COLO668 (cell line): ENCODE measurements around the gene LRP8.
A peak's percentile ranks its signal among the peaks of the same experiment; 100 is the strongest.
"Not testable (repeated sequence)": the region's sequence is repeated elsewhere in the genome, so short reads cannot be mapped to it uniquely, and the experiment has no call there.

Experiments used
- DNase-seq: peaks from one replicate; lab custom pipeline; 2025; ENCODE audit not compliant: unreplicated experiment; lab: John Stamatoyannopoulos, UW

LRP8 gene

GRCh38 chr1:53285969-53286760, 41.7 kb downstream of the LRP8 start:
- no peak for DNase-seq

DNA sequence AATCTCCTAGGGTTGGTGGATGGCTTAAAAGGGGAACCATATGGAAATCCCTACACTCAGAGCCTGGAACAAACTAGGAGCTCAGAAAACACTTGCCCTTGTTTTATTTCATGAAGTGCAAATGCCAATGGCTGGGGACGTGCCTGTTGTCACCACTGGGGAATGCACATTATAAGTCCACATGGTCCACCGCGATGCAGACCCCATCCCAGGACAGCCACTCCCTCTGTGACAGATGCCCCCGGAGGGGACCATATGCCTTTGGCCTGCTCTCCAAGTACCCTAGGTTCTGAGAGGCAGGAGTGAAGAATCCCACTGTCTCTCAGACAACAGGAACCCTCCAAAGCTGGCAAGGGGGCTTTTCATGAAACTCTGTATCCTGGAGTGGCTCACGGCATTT, 42.3 kb downstream of the LRP8 start:
- no peak for DNase-seq

DNA sequence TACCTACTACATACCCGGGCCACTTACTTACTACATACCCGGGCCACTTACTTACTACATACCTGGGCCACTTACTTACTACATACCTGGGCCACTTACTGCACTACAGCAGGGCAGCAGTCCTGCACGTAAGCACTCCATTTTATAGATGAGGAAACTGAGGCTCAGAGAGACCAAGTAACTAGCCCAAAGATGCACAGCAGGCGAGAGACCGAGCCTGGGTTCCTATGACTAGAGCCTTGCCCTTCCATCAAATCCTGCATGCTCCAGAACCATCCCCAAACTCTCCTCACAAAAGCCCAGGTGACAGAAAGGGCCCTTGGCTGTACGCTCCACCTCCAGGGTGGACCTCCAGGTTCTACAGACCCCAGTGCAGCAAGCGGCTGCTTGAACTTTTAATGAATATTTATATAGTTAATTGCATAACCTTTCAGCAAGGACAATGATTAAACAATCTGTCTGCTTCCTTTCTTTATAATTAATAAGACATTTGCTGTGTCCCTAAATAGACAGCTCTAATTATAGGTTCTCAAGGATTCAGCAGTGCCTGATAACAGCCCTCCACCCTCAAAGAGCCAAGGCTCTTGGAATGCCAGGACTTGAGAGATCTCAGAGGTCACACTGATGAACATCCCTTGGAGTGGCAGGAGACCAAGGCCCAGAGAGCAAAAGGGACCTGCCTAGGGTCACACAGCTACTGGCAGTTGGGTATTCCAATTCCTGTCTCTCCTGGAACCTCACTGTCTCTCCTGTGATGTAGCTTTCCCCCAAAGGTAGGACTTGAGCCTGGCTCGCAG, 43.4 kb downstream of the LRP8 start:
- no peak for DNase-seq

GRCh38 chr1:53283156-53283555, 44.7 kb downstream of the LRP8 start:
- DNase-seq, result not testable (repeated sequence)

DNA sequence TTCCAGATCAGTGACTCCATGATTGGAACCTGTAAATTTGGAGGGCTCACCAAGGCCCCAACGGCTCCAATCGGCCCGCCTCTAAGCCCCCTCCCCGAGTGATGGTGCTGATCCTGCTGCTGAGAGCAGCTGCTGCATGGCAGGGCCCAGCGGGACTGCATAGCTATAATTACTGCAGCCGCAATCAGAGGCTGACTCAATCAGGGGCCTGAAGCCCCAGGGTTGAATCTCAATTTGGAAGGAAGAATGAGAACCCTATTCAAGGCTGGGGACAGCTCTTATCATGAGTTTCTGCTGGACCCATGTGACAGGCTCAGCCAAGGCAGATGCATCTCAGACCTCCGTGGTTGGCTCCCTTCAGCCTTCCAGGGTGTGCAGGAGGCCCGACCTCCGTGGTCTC, 46.7 kb downstream of the LRP8 start:
- no peak for DNase-seq

GRCh38 chr1:53280496-53280895, 47.4 kb downstream of the LRP8 start:
- DNase-seq, result no peak

GRCh38 chr1:53279296-53280200, 48.3 kb downstream of the LRP8 start:
- no peak for DNase-seq

DNA sequence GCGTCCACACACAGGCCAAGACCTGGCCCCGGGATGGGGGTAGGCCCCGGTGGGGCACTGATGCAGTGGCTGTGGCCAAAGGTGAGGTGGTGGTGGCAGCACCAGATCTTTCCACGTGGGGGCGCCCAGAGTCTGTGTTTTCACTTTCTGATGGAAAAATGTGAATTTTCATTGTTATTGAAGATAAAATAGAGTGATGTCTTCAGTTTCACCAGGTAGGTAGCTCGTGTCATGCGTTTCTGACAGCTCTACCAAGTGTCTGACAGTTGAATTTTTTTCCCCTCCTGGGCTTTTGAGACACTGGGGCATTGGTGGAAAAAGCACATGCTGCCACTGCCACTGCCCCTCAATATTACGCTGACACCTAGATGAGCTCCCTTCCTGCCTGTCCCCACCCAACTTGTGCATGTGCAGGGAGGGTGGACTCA, 49.6 kb downstream of the LRP8 start:
- peak; percentile 48 for DNase-seq

- no peak for DNase-seq
Measured at GRCh38 chr1:53277326-53277725, 50.5 kb downstream of the LRP8 start.

- DNase-seq, result no peak
Measured at GRCh38 chr1:53276902-53277281, 51.0 kb downstream of the LRP8 start.

DNA sequence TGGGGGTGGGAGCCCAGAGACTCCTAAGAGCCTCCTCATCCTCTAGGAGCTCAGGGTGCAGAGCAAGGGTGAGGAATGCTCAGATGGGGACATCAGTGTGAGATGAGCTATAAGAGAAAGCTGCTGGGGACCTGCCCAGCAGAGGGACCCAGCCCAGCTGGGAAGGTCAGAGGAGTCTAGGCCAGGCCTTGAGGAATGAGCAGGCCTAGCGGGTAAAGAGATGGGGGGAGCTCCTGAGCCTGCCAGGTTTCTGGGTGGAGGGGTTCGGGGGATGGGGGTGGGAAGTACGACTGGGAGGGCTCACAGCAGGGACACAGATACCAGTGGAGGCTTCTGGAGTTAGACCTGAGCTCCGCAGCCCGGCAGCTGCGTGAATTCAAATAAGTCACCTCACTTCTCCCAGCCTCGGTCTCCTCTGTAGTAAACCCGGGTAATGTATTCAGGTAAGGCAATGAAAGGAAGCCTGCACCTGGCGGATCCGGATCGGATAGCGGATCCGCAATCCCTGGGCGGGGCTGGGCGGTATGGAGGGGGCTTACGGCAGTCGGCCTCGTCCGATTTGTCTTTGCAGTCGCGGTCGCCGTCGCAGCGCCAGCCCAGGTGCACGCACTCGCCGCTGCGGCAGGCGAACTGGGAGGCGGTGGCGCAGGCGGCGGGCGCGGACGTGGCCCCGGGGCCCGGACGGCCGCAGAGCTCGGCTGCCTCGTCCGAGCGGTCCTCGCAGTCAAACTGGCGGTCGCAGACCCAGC, 51.5 kb downstream of the LRP8 start:
- DNase-seq, result no peak

DNA sequence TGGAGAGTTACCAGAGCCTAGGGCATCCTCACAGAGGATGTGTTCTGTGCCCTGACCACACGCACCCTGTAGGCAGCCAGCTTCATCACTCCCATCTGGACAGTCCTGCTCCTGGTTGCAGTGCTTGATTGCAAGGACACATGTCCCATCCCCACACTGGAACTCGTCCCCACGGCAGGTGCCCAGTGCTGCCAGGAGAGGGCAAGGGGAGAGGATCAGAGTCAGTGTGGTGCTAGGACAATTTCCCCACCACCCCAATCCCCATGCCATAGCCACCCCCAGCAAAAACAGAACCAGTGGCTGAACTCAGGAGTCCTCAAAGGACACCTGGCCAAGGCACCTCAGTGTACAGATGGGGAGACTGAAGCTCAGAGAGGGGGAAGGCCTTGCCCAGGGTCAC, 52.3 kb downstream of the LRP8 start:
- DNase-seq, result no peak

DNA sequence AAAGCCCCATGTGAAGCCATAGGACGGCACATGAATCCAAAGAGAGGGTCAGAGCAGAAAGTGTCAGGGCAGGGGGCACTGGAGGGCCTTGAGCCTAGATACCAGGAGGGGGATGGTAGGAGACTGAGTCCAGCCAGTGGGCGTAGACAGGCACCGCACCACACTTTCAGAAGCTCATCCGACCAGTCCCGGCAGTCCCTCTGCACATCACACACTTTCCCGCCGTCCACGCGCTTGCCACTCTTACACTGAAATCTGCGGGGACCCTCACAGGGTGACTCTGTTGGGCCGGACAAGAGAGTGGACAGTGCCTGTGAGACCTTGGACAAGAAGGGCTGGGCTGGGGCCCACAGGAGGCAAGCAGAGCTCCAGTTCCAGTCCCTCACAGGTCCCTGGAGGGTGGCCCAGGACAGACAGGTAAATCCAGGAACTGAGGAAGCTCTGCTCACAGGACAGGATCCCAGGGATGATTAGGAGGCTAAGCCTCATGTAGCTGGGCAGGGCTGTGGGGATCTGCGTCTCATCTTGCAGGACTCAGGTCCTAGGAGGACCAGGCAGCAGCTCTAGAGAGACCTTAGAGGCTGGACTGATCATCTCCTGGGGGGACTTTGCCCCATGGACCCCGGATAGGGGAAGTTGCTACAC, 53.2 kb downstream of the LRP8 start:
- no peak for DNase-seq

DNA sequence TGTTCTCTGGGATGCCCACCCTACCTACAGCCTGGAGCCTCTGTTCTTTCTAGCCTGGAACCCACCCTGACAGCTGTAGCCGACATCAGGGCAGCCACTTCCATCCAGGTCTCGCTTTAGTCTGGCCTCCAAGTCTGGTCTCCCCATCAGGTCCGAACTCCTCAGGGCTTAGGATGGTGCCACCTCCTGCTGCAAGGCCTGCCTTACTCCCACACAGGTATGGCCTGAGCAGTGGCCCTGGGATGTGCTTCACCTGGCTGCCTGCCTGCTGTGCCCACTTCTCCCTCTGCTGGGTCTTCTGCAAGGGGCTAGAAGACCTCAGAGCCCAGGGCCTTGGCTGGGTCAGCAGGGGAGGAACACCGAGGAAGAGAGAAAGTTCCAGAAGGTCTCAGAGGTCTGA, 53.8 kb downstream of the LRP8 start:
- no peak for DNase-seq

GRCh38 chr1:53273526-53273925, 54.3 kb downstream of the LRP8 start:
- no peak for DNase-seq

DNA sequence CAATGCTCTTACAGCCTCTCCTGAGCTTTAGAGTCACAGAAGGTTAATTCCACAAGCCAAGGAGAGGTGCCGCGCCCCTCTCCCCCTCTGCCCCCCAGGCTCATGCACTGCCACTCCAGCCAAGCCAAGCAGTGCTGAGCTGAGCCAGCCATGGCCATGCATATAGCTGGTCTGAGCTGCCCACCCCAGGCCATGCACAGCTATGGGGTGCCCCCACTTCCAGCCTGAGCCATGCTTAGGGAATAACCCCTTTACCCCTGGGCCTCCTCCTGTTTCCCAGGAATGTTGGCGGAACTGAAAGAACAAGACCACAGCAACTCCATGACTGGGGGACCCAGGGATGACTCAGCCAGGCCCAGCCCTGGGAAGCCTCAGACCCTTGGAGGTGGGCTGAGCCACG, 55.5 kb downstream of the LRP8 start:
- no peak for DNase-seq

DNA sequence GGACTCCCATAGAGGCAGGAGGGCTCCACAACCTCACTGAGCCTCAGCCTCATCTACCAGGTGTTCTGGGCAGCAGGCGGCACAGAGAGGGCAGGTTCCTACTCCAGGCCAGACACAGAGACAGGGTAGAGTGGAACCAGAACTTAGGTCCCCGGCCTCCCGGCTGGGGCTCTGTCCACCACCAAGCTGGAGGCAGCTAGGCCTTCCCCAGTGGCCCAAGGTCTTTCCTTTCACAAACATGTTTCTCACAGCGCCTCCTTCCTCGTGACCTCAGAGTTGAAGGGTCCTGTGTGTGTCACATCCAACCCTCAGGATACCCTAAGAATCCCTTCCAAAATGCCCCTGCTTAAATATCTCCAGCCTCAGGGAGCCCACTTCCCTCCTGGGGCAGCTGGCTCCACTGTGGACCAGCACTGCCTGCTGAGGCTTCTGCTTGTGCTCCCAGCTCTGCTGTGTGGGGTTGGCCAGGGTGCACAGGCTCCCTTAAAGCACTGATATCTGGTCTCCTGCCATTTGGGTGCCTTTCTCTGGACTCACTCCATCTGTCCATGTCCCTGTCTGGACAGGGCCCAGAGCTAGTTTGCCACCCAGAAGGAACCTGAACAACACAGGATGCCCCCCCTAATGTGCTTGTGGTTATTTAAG, 56.3 kb downstream of the LRP8 start:
- no peak for DNase-seq

DNA sequence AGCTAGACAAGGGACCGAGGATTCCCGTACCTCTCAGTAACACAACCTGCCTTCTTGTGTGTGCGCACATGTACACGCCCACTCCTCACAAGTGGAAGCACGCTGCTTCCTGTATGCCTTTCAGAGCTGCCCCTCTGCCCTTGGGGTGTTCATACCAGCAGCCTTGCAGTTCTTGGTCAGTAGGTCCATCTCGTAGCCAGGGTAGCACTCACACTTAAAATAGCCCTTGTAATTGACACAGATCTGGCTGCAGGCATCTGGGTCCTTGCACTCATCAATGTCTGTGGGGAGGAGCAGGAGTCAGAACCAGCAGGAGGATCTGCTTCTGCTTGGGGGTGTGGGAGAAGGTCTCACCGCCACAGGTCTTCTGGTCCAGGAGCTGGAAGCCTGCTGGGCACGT, 57.0 kb downstream of the LRP8 start:
- DNase-seq, result no peak

GRCh38 chr1:53270107-53270506, 57.8 kb downstream of the LRP8 start:
- DNase-seq, result no peak

DNA sequence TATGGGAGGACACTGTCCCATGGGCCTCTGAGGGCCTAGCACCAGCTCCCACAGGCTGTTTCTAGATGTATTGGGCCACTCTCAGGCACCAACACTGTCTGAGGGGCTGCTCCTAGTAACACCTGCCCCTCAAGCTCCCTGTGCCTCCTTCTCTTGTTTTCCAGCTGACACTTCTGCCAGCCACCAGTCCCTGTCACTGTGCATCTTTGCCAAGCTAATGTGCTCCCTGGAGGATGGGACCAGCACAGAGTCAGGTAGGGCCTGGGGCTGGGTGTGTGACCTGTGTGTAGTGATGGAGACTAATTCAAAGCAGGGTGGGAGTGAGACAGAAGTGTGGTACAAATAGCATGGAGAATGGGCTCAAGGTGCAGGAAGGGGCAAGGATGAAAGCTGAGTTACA, 60.1 kb downstream of the LRP8 start:
- DNase-seq, result no peak
